ENCODE results near the gene GNA14. TPM values are rescaled to one million over a fixed set of nuclear protein-coding genes. Genes with fewer than 3 reads are reported as not detected.
"Not testable (repeated sequence)": the region's sequence is repeated elsewhere in the genome, so short reads cannot be mapped to it uniquely, and the experiment has no call there.

GNA14 gene
- polyA plus RNA-seq, 3 donors: 0.04 TPM; not detected in 2

DNA sequence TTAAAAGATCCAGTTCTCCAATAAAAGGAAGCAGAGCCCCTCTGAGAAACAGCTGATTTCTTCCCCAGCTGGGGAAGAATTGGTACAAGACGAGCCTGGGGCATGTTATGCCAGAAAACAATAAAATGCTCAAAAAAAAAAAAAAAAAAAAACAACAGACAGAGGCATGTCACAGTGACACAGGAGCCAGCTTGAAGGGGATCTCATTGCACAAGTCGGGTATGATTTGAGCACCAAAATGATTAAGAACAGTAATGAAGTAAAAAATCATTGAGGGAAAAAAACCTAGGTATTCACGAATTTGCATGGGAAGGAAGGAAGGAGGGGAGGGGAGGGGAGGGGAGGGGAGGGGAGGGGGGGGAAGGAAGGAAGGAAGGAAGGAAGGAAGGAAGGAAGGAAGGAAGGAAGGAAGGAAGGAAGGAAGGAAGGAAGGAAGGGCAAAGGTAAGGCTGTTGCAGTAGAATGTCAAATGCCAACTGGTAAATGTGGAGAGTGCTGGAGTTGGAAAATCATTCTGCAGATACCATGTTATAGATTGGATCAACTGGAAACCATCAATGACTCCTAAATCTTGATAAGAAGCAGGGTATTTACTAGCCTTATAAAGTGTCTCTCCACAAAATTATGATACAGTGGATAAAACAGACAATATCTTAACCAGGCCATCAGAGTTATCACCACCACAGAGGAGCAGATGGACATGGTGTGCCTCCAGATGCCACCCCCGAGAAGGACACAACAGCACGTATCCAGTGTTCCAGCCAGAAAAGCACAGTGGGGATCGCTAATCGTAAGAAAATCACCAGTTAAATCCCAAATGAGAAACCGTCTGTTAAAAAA is 7.2 kb downstream of the GNA14 start:
- H3K4me3 Mint-ChIP-seq: no peak overlapping the region
- no peak overlapping the region for H2AFZ ChIP-seq (ENCODE audit: insufficient read depth, low read depth, low read length, poor library complexity, severe bottlenecking)
- H3K27ac ChIP-seq (ENCODE audit: low read depth in 1 of 2, low read length in 2 of 2): no peak overlapping the region
- WGBS (ENCODE audit: insufficient coverage): 100% methylated on average over 4 of the region's 8 CpGs
- H3K4me1 Mint-ChIP-seq: no peaks in the 10 kb centered on the region
- H3K4me2 ChIP-seq (replicated peaks; ENCODE audit: extremely low read depth, low read length, poor library complexity, severe bottlenecking): no peak overlapping the region
- DNase-seq: no peak
- H3K27me3 Mint-ChIP-seq (ENCODE audit: low read depth in 3 of 3): peaks cover 14 to 18% (median 14%) of the 10 kb centered on the region in 3 donors
- H3K27me3 ChIP-seq (ENCODE audit: control insufficient read depth in 2 of 2, insufficient read depth in 2 of 2, low read length in 2 of 2): peaks cover 5 to 15% of the 10 kb centered on the region in 2 donors
- H3K79me2 ChIP-seq (ENCODE audit: insufficient read depth, low read length): no peaks in the 10 kb centered on the region
- no peaks in the 10 kb centered on the region for H3K36me3 Mint-ChIP-seq
- H3K4me1 ChIP-seq (ENCODE audit: control insufficient read depth in 1 of 2, insufficient read depth in 2 of 2, low read length in 2 of 2): no peaks in the 10 kb centered on the region
- no peaks in the 10 kb centered on the region for H3K36me3 ChIP-seq (replicated peaks in 1 of 2; ENCODE audit: control insufficient read depth in 1 of 2, insufficient read depth in 2 of 2, low read length in 2 of 2)
- H4K20me1 ChIP-seq (ENCODE audit: insufficient read depth, low read length): no peaks in the 10 kb centered on the region
- H3K9me3 Mint-ChIP-seq: peaks cover 0 to 3% (median 0%) of the 10 kb centered on the region in 7 donors
- no peak overlapping the region for H3K4me3 ChIP-seq (replicated peaks in 1 of 3; ENCODE audit: low read depth in 2 of 3, low read length in 3 of 3)
- TF ChIP-seq, protein P1, sequence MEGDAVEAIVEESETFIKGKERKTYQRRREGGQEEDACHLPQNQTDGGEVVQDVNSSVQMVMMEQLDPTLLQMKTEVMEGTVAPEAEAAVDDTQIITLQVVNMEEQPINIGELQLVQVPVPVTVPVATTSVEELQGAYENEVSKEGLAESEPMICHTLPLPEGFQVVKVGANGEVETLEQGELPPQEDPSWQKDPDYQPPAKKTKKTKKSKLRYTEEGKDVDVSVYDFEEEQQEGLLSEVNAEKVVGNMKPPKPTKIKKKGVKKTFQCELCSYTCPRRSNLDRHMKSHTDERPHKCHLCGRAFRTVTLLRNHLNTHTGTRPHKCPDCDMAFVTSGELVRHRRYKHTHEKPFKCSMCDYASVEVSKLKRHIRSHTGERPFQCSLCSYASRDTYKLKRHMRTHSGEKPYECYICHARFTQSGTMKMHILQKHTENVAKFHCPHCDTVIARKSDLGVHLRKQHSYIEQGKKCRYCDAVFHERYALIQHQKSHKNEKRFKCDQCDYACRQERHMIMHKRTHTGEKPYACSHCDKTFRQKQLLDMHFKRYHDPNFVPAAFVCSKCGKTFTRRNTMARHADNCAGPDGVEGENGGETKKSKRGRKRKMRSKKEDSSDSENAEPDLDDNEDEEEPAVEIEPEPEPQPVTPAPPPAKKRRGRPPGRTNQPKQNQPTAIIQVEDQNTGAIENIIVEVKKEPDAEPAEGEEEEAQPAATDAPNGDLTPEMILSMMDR (IDR thresholded peaks at IDR 0.05): no peak
- no peak overlapping the region for H3K9ac ChIP-seq (ENCODE audit: insufficient read depth, low read length, poor library complexity, severe bottlenecking)
- no peak overlapping the region for H3K27ac Mint-ChIP-seq
- H3K9me3 ChIP-seq (replicated peaks in 1 of 2; ENCODE audit: control insufficient read depth in 1 of 2, insufficient read depth in 1 of 2, low read length in 2 of 2): no peaks in the 10 kb centered on the region
- intact Hi-C loops (cut with micrococcal nuclease): no loop called here

DNA sequence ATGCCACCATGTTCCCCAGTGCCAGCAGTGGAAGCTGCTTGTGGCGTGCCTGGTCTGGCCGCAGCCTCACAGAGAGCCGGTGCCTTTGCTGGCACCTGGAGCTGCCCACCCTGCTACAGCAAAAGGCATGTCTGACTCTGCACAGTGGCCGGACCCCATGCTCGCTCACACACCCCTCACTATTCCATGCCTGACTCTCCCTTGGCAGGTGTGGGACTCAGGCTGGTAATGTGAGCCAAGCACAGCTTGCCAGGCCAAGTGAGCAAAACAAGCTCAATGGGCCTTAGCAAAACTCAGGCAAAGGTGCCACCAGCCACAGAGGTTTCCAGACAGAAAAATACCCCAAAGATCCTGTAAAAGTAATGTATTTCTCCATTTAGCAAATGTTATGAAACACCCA is 15.5 kb downstream of the GNA14 start:
- H3K79me2 ChIP-seq (ENCODE audit: insufficient read depth, low read length): no peaks in the 10 kb centered on the region
- TF ChIP-seq, protein P1 (IDR thresholded peaks at IDR 0.05): no peak
- no peak overlapping the region for H3K27ac Mint-ChIP-seq
- H3K9ac ChIP-seq (ENCODE audit: insufficient read depth, low read length, poor library complexity, severe bottlenecking): no peak overlapping the region
- H3K4me3 ChIP-seq (replicated peaks in 1 of 3; ENCODE audit: low read depth in 2 of 3, low read length in 3 of 3): no peak overlapping the region
- DNase-seq: no peak
- no peak overlapping the region for H3K4me3 Mint-ChIP-seq
- intact Hi-C loops (cut with micrococcal nuclease): no loop called here
- H4K20me1 ChIP-seq (ENCODE audit: insufficient read depth, low read length): no peaks in the 10 kb centered on the region
- H3K9me3 Mint-ChIP-seq: peaks cover 0 to 8% (median 2%) of the 10 kb centered on the region in 7 donors
- H3K36me3 Mint-ChIP-seq: no peaks in the 10 kb centered on the region
- no peak overlapping the region for H3K27ac ChIP-seq (ENCODE audit: low read depth in 1 of 2, low read length in 2 of 2)
- no peaks in the 10 kb centered on the region for H3K4me1 ChIP-seq (ENCODE audit: control insufficient read depth in 1 of 2, insufficient read depth in 2 of 2, low read length in 2 of 2)
- H3K27me3 Mint-ChIP-seq (ENCODE audit: low read depth in 3 of 3): peaks cover 0 to 3% (median 2%) of the 10 kb centered on the region in 3 donors
- H3K9me3 ChIP-seq (replicated peaks in 1 of 2; ENCODE audit: control insufficient read depth in 1 of 2, insufficient read depth in 1 of 2, low read length in 2 of 2): no peaks in the 10 kb centered on the region
- no peaks in the 10 kb centered on the region for H3K27me3 ChIP-seq (ENCODE audit: control insufficient read depth in 2 of 2, insufficient read depth in 2 of 2, low read length in 2 of 2)
- H3K4me1 Mint-ChIP-seq: no peaks in the 10 kb centered on the region
- no peak overlapping the region for H2AFZ ChIP-seq (ENCODE audit: insufficient read depth, low read depth, low read length, poor library complexity, severe bottlenecking)
- H3K4me2 ChIP-seq (replicated peaks; ENCODE audit: extremely low read depth, low read length, poor library complexity, severe bottlenecking): no peak overlapping the region
- no peaks in the 10 kb centered on the region for H3K36me3 ChIP-seq (replicated peaks in 1 of 2; ENCODE audit: control insufficient read depth in 1 of 2, insufficient read depth in 2 of 2, low read length in 2 of 2)
- 100% methylated on average over 5 of the region's 5 CpGs for WGBS (ENCODE audit: insufficient coverage)

DNA sequence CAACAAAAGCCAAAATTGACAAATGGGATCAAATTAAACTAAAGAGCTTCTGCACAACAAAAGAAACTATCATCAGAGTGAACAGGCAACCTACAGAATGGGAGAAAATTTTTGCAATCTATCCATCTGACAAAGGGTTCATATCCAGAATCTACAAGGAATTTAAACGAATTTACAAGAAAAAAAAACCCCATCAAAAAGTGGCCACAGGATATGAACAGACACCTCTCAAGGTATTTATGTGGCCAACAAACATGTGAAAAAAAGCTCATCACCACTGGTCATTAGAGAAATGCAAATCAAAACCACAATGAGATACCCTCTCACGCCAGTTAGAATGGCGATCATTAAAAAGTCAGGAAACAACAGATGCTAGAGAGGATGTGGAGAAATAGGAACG is 19.3 kb downstream of the GNA14 start:
- DNase-seq: not testable (repeated sequence)

More for the DNA sequence above, 19.3 kb downstream of the GNA14 start:
- H3K9me3 ChIP-seq (replicated peaks in 1 of 2; ENCODE audit: control insufficient read depth in 1 of 2, insufficient read depth in 1 of 2, low read length in 2 of 2); H3K4me3 ChIP-seq (replicated peaks in 1 of 3; ENCODE audit: low read depth in 2 of 3, low read length in 3 of 3); intact Hi-C loops (cut with micrococcal nuclease); H3K4me2 ChIP-seq (replicated peaks; ENCODE audit: extremely low read depth, low read length, poor library complexity, severe bottlenecking); H3K9ac ChIP-seq (ENCODE audit: insufficient read depth, low read length, poor library complexity, severe bottlenecking); H3K36me3 Mint-ChIP-seq; H3K27ac Mint-ChIP-seq; H3K36me3 ChIP-seq (replicated peaks in 1 of 2; ENCODE audit: control insufficient read depth in 1 of 2, insufficient read depth in 2 of 2, low read length in 2 of 2); H3K79me2 ChIP-seq (ENCODE audit: insufficient read depth, low read length); H3K27me3 Mint-ChIP-seq (ENCODE audit: low read depth in 3 of 3); H3K27ac ChIP-seq (ENCODE audit: low read depth in 1 of 2, low read length in 2 of 2); H4K20me1 ChIP-seq (ENCODE audit: insufficient read depth, low read length); H3K4me3 Mint-ChIP-seq; H2AFZ ChIP-seq (ENCODE audit: insufficient read depth, low read depth, low read length, poor library complexity, severe bottlenecking); H3K27me3 ChIP-seq (ENCODE audit: control insufficient read depth in 2 of 2, insufficient read depth in 2 of 2, low read length in 2 of 2); H3K4me1 ChIP-seq (ENCODE audit: control insufficient read depth in 1 of 2, insufficient read depth in 2 of 2, low read length in 2 of 2); H3K4me1 Mint-ChIP-seq: not testable (repeated sequence)
- no CpG with 5 or more reads among the region's 4 CpGs for WGBS (ENCODE audit: insufficient coverage)
- H3K9me3 Mint-ChIP-seq: peaks cover 3 to 37% (median 19%) of the 10 kb centered on the region in 7 donors
